Liver (tissue), 9 donors: ENCODE results near the gene KLK15. TPM values are rescaled to one million over a fixed set of nuclear protein-coding genes. Genes with fewer than 3 reads are reported as not detected.

ENCODE experiments used
- DNase-seq: peaks from one replicate; pipeline ENCODE4 v3.0.0-alpha.2; 2017; ENCODE audit warnings: low spot score
- H3K27ac ChIP-seq, 2 donors: one replicate each; pipeline ENCODE4 v1.7.0; 2013; ENCODE audit warnings: inconsistent platforms in 2 of 2, low read length in 2 of 2, control low read depth in 1 of 2, low read depth in 1 of 2, mild to moderate bottlenecking in 1 of 2
- H3K27me3 ChIP-seq, 4 donors: one replicate each; pipeline versions ENCODE4 v1.6.1 to v1.7.0; 2013; ENCODE audit warnings: low read length in 3 of 4, inconsistent platforms in 1 of 4, mild to moderate bottlenecking in 1 of 4, moderate library complexity in 1 of 4; ENCODE audit not compliant: control insufficient read depth in 4 of 4, insufficient read depth in 4 of 4
- H3K36me3 ChIP-seq, 4 donors: one replicate each; pipeline versions ENCODE4 v1.6.1 to v1.7.0; 2013; ENCODE audit warnings: low read length in 3 of 4, mild to moderate bottlenecking in 3 of 4, low read depth in 1 of 4, moderate library complexity in 1 of 4; ENCODE audit not compliant: control insufficient read depth in 4 of 4, insufficient read depth in 3 of 4
- H3K4me1 ChIP-seq, 4 donors: one replicate each; pipeline versions ENCODE4 v1.6.1 to v1.7.0; 2013; ENCODE audit warnings: low read length in 3 of 4, mild to moderate bottlenecking in 3 of 4, moderate library complexity in 1 of 4; ENCODE audit not compliant: control insufficient read depth in 4 of 4, insufficient read depth in 4 of 4
- H3K4me3 ChIP-seq, 3 donors: one replicate each; pipeline versions ENCODE4 v1.6.1 to v1.7.0; 2013; ENCODE audit warnings: low read length in 3 of 3, control low read depth in 1 of 3, low read depth in 1 of 3, mild to moderate bottlenecking in 1 of 3
- H3K9ac ChIP-seq, 2 donors: one replicate each; pipeline ENCODE4 v1.7.0; 2013; ENCODE audit warnings: low read length in 2 of 2, mild to moderate bottlenecking in 2 of 2, moderate library complexity in 2 of 2, control low read depth in 1 of 2, low read depth in 1 of 2
- H3K9me3 ChIP-seq, 4 donors: one replicate each; pipeline versions ENCODE4 v1.6.1 to v1.7.0; 2013; ENCODE audit warnings: low read length in 3 of 4; ENCODE audit not compliant: control insufficient read depth in 4 of 4
- ATF3 ChIP-seq: IDR thresholded peaks from 2 replicates; pipeline ENCODE4 v1.6.1; 2016; ENCODE audit warnings: antibody characterized with exemption
- CTCF ChIP-seq: fragments of 150-350 bp; IDR thresholded peaks from 2 replicates; pipeline ENCODE4 v1.5.1; 2017; ENCODE audit warnings: improper control_type of control experiment, low read depth, low read length; ENCODE audit not compliant: missing input control
- EGR1 ChIP-seq, 2 donors: IDR thresholded peaks; 2 replicates each; pipeline ENCODE4 v1.6.1; 2016 to 2018; ENCODE audit warnings: antibody characterized with exemption in 2 of 2, low read depth in 2 of 2
- FOXA1 ChIP-seq: IDR thresholded peaks from 2 replicates; pipeline ENCODE4 v1.6.1; 2016; ENCODE audit warnings: antibody characterized with exemption
- HNF4G ChIP-seq: IDR thresholded peaks from 2 replicates; pipeline ENCODE4 v1.6.1; 2016; ENCODE audit warnings: antibody characterized with exemption
- RAD21 ChIP-seq, 2 donors: IDR thresholded peaks; 2 replicates each; pipeline ENCODE4 v1.6.1; 2016; ENCODE audit warnings: antibody characterized with exemption in 2 of 2, mild to moderate bottlenecking in 2 of 2
- REST ChIP-seq: IDR thresholded peaks from 2 replicates; pipeline ENCODE4 v1.6.1; 2016; ENCODE audit warnings: antibody characterized with exemption, mild to moderate bottlenecking
- RXRA ChIP-seq, 2 donors: IDR thresholded peaks; 2 replicates each; pipeline ENCODE4 v1.6.1; 2017 to 2018; ENCODE audit warnings: antibody characterized with exemption in 2 of 2, mild to moderate bottlenecking in 1 of 2
- SP1 ChIP-seq: IDR thresholded peaks from 2 replicates; pipeline ENCODE4 v1.6.1; 2018; ENCODE audit warnings: antibody characterized with exemption, mild to moderate bottlenecking
- TAF1 ChIP-seq: conservative IDR thresholded peaks from 2 replicates; pipeline ENCODE4 v1.6.1; 2016; ENCODE audit warnings: antibody characterized with exemption, mild to moderate bottlenecking
- YY1 ChIP-seq: IDR thresholded peaks from 2 replicates; pipeline ENCODE4 v1.6.1; 2016; ENCODE audit warnings: antibody characterized with exemption, mild to moderate bottlenecking
- ZBTB33 ChIP-seq: IDR thresholded peaks from 2 replicates; pipeline ENCODE4 v1.6.1; 2016; ENCODE audit warnings: antibody characterized with exemption
- WGBS: extraction: QIAGEN DNeasy Blood & Tissue Kit; methylation state at CpG from one replicate; pipeline ENCODE4 v1.1.7; 2013; 5-methylcytosine and 5-hydroxymethylcytosine counted together
- polyA plus RNA-seq, 2 donors: library from polyadenylated mRNA; stranded (reverse) in 1 of 2; unstranded in 1 of 2; fragments of 200-250 nt in 1 of 2; fragments of >200 nt in 1 of 2; fragmentation: Nextera tagmentation in 1 of 2; extraction: Ambion mirVana in 1 of 2; gene quantifications; one replicate each; pipeline versions ENCODE4 v1.2.1 to v1.2.3, GENCODE V29; 2013 to 2015
- total RNA-seq, 2 donors: library from RNA; depleted of rRNA; stranded (reverse); fragments of >200 nt; gene quantifications; one replicate each; pipeline ENCODE4 v1.2.3, GENCODE V29; 2014
- donor health status: healthy.
- donor health status: healthy.
- donor health status: healthy.
- donor health status: healthy.
- donor health status: healthy.

Gene KLK15
- total and polyA plus RNA-seq, 4 donors = not detected

- no peak overlapping the region for H3K9ac ChIP-seq
- no peaks in the 10 kb centered on the region for H3K9me3 ChIP-seq
- WGBS = 58% methylated on average over 19 of the region's 19 CpGs
- no peak overlapping the region for H3K27ac ChIP-seq
- H3K4me3 ChIP-seq = no peak overlapping the region
- TF ChIP-seq RAD21 (IDR thresholded peaks at IDR 0.05) = no peak
- TF ChIP-seq YY1 = no peak
- TF ChIP-seq EGR1 (IDR thresholded peaks at IDR 0.05; ENCODE audit: low read depth in 2 of 2) = no peak
- TF ChIP-seq SP1 = no peak
- no peak for TF ChIP-seq TAF1
- no peak for TF ChIP-seq CTCF
- TF ChIP-seq RXRA (IDR thresholded peaks at IDR 0.05) = no peak
- no peak for TF ChIP-seq FOXA1
- TF ChIP-seq HNF4G = no peak
- no peak for DNase-seq
- H3K36me3 ChIP-seq = no peaks in the 10 kb centered on the region
- H3K27me3 ChIP-seq = no peaks in the 10 kb centered on the region
- peaks cover 0 to 11% (median 4%) of the 10 kb centered on the region in 4 donors for H3K4me1 ChIP-seq
Measured at GRCh38 chr19:50836543-50837195, 3.3 kb upstream of the KLK15 start.

- H3K9ac ChIP-seq = peak overlapping the region in 1 of 2 donors; percentile 20
- peak overlapping the region; percentile 39 to 54 (median 53) for H3K4me3 ChIP-seq
- H3K27me3 ChIP-seq = peaks cover 0 to 2% (median 0%) of the 10 kb centered on the region in 4 donors
- DNase-seq = peak; percentile 82
- H3K9me3 ChIP-seq = no peaks in the 10 kb centered on the region
- H3K36me3 ChIP-seq = no peaks in the 10 kb centered on the region
- peaks cover 0 to 11% (median 4%) of the 10 kb centered on the region in 4 donors for H3K4me1 ChIP-seq
- 4% methylated on average over 67 of the region's 67 CpGs for WGBS
- H3K27ac ChIP-seq = no peak overlapping the region
- TF ChIP-seq FOXA1 (no peak), REST (no peak), TAF1 (no peak), RXRA (IDR thresholded peaks at IDR 0.05) (peak; percentile 35 to 47), HNF4G (no peak), ZBTB33 (no peak), ATF3 (no peak)
Measured at GRCh38 chr19:50835785-50836542, 2.6 kb upstream of the KLK15 start.
